A204.1 (cell line): ENCODE results near the gene ATP10B.
"Not testable (repeated sequence)": the region's sequence is repeated elsewhere in the genome, so short reads cannot be mapped to it uniquely, and the experiment has no call there.

Experiments used
- FAIRE-seq: peaks from 2 replicates; lab custom pipeline; 2012; peaks lifted over from hg19 to GRCh38; lab: Jason Lieb, UNC

Gene ATP10B

DNA sequence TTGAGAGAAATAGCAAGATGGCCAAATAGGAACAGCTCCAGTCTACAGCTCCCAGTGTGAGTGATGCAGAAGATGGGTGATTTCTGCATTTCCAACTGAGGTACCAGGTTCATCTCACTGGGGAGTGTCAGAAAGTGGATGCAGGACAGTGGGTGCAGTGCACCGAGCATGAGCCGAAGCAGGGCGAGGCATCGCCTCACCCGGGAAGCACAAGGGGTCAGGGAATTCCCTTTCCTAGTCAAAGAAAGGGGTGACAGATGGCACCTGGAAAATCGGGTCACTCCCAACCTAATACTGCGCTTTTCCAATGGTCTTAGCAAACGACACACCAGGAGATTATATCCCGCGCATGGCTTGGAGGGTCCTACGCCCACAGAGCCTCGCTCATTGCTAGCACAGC is 39.0 kb downstream of the ATP10B start:
- not testable (repeated sequence) for FAIRE-seq

- no peak for FAIRE-seq
Measured at GRCh38 chr5:160805376-160805775, 46.6 kb downstream of the ATP10B start.

- FAIRE-seq = no peak
Measured at GRCh38 chr5:160802592-160802991, 49.4 kb downstream of the ATP10B start.

DNA sequence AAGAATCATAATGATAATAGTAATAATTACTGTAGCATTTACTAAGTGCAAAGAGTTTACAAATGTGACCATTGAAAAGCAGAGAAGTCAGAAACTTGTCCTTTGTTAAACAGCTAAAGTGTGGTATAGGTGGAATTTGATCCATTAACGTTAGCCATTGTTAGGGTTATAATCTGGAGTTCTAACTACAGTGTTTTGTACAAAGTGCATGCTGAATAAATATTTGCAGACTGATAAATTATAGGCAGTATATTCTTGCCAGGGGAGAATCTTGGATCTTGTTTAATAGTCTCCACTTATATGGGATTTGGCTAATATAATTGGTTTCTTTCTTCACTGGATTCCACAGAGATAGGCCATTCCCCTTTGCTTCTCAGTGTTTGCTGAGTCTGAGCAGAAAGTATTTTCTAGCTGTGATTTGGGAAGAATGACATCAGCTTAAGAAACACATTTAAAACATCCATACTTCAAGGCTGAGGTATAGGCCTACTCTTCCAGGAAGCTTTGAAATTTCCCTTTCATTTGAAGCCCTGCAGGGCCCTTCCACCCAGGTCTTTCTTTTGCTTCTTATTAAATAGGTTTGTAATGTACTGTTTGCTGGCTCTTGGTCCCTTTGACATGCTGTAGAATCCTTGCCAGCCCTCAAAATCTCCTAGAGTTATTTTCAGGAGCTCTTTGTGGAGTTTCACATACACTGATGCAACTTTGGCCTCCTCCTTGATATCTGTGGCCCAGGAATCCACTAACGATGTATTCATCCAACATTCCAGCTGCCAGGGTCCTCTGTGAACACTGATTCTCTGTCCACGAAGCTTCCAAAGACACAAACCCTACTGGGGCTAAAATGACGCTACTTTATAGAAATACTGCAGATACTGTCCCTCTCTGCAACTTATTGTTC is 51.4 kb downstream of the ATP10B start:
- FAIRE-seq = no peak

DNA sequence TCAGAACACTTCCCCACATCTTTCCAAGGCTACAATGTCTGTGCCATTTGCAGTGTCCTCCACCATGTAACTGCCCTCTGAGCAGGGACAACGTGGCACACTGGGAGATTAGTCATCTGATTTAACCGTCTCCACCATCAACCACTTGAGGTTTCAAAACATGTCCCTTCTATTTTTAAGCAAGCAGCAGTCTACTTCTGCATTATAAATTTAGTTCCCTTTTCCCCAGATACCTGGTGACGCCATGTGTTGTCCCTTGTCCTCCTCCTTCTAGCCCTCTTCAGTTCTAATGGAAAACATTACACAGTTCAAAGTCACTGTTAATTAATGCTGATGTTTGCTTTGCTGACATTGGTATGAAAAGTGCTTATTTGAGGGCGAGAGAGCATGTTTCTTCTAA is 52.8 kb downstream of the ATP10B start:
- no peak for FAIRE-seq

DNA sequence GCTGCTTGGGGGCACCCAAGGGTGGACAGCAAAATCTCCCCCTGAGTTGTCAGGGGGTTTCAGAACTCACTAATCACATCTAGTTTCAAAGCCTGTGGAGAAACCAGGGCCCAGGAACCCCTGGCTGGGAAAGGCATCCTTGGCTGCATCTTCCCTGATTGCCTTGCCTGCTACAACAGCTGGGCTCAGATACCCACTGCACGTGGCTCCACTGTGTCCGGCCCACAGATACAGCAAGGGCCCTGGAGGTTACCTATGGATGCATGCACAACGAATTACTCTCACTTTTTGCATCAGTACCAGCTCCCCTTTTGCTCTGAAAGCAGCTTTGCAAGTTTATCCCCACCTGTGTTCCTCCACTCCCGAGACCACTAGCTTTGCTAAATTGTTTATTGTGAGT is 55.0 kb downstream of the ATP10B start:
- no peak for FAIRE-seq

DNA sequence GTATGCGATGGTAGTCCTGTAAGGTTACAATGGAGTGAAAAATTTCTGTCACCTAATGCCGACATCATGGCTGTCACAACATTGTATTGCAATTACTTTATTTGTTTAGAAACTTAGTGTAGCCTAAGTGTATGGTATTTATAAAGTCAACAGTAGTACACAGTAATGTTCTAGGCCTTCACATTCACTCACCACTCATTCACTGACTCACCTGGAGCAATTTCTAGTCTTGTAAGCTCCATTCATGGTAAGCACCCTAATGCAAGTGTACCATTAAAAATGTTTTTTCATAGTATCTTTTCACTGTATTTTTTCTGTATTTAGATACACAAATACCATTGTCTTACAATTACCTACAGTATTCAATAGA is 58.5 kb downstream of the ATP10B start:
- no peak for FAIRE-seq

DNA sequence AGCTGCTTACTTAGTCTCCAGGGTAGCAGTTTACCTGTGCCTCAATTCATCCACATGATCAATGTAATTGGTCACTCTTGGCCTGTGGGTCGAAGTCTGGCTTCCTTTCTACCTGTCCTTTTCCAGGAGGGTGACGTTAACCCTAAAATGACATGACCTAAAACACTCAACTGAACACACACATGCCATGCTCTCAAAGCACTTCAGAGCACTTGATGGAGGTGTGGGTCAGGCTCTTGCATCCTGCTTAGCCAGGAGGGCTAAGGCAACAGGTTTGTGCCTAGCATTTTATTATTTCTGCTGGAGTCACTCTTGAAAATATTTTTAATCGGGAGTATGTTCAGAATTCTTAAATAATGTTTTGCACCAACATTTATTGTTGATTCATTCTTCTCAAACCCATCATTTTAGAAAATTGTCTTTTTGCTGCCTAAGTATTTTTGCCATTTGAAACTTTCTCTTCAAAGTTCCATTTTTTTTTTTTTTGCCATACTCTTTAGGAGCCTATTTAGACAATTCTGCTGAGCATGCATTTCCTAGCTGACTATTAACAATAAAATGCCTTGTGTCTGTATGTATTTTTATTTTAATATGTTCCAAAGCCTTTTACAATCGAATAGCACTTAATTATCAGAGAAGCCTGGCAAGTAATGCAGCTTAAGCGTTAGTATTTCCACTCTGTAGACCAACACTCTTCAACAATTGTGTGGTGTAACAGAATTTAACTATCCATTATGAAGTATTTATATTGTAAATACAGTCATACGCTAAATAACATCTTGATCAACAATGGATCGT is 59.1 kb downstream of the ATP10B start:
- FAIRE-seq = no peak

DNA sequence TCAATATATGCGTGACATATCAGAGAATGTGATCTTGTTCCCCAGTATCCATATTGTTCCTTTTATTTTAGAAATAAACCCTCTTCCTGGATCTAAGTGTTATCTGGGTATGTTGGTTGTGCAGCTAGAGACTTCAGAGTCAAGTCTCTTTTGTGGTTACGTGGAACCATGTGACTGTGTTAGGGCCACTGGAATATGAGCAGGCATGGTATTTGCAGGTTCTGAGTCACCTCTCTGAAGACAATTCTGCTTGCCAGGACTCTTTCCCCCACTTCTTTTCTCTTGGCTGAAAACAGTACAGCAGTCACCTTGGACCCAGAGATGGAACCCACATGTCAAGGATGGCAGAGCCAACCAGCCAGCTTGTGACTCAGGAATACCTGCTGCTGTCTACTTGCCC is 59.7 kb downstream of the ATP10B start:
- no peak for FAIRE-seq

- no peak for FAIRE-seq
Measured at GRCh38 chr5:160789219-160789859, 62.7 kb downstream of the ATP10B start.

- FAIRE-seq = no peak
Measured at GRCh38 chr5:160788102-160788660, 63.8 kb downstream of the ATP10B start.

DNA sequence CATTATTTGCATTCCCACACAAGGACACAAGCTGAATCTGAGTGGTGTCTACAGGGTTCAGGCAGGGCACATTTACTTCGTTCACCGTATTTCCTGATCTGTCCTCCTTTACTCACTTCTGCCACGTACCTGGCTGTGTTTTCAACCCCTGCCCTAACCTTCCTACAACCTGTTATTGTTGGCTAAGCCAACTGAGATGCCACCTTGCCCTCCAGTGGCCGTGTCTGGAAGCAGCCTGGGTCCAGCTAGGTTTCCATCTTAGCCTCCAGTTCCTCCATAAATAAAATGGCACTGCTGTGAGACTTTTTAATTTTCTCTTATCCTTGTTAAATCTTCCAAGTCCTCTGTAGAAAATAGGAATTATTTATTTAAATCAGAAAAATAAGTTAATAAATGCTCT is 64.8 kb downstream of the ATP10B start:
- FAIRE-seq = no peak

DNA sequence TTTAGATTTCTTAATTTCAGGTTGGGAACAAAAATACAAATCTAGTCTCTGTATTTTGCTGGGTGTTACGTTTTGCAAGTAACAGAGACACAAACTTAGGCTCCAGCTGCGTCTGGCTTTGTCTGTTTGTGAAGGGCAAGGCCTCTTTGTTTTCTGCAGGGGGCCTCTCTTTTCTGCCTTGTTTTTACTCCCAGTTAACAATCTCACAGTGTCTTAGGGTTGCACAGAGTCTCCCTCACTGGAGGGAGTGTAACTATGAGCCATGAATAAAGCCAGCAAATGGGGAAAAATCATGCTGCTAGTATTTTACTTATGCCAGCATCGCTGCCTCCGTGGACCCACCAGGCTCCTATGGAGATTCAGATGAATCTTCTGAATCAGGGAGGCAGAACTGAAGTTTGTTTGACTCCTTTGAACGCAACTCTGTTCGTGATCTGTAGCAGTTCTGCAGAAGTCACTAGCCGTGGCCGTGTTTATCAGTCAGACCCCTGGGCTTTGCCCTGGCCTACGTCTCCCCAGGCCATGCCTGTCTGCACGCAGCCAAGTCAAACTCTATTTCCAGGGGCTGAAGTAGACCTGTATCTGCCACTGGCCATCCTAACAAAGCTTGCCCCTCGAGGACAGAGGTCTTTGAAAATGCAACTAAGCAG is 77.2 kb downstream of the ATP10B start:
- no peak for FAIRE-seq

- no peak for FAIRE-seq
Measured at GRCh38 chr5:160773646-160774410, 78.2 kb downstream of the ATP10B start.

DNA sequence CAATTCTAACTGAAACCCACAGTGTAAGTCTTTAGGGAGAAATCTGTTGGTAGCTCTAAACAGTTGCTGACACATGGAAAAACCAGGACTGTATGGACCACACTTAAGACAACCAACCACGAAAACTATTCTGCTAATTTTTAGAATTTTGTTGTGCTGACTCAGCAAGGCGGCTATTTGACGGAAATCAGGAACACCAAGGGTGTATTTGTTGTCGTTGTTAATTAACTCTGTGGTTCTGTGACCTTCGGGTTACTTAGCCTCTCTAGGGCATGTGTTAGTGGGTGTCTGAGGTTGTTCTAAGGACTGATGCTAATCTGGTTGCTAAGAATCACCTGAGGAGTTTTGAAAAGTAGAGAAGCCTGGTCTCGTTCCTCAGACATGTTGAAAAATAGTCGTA is 79.2 kb downstream of the ATP10B start:
- FAIRE-seq = no peak

DNA sequence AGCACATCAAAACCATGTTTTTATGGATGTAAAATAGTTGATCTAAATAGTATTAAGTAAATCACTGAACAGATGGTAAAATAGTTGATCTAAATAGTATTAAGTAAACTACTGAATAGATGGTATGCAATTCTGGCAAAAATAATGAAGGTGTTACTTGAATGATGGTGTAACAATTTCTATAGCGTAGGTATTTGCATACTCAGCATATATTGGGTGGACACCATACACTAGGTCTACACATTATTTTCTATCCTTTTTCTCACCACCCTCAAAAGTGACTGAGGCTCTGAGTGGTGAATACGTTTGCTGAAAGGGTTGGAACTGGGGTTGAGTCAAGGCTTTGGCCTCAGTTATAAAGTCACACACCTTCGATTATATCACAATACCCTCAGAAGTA is 81.3 kb downstream of the ATP10B start:
- no peak for FAIRE-seq

- no peak for FAIRE-seq
Measured at GRCh38 chr5:160769301-160769700, 82.7 kb downstream of the ATP10B start.

DNA sequence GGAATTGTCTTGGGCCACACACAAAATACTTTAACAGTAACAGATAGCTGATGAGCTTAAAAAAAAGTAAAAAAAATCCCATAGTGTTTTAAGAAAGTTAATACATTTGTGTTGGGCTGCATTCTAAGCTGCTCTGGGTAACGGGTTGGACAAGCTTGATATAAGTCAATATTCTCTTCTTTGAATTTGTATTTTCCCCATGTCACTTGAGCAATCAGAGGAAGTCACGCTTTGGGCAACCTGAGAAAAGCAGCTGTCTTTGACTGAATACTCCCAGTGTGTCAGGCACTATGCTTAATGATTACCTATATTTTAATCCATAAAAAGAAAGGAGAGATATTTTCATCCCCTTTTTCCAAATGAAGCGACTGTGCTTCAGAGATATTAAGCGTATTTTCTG is 84.9 kb downstream of the ATP10B start:
- FAIRE-seq = no peak

GRCh38 chr5:160760008-160760407 is 92.0 kb downstream of the ATP10B start:
- FAIRE-seq = no peak

DNA sequence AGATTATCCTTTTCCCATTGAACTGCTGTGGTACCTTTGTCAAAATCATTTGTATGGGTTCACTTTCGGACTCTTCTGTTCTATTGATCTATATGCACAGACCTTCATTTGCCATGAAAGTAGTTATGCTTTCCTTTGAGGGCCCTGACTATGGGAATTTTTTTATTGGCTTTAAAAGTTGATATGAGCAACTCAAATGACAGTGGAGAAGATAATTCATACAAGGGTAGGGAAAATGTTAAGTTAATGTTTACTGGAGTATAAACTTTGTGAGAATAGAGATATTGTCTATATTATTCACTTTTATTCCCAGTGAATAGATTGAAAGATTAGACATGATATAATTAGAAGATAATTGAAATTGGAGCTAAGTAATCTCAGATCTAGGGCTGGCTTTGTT is 94.8 kb downstream of the ATP10B start:
- FAIRE-seq = no peak

- FAIRE-seq = no peak
Measured at GRCh38 chr5:160750938-160751657, 100.9 kb downstream of the ATP10B start.
